HEK293T (cell line): ENCODE data around the gene FMOD.

Experiments used
- CTCF ChIA-PET: fragments of 350-600 bp; formaldehyde crosslinking; extraction: SDS; loops from one replicate; lab custom pipeline; 2021; ENCODE audit warnings: antibody characterized with exemption, inconsistent platforms; lab: Yijun Ruan, JAX
- POLR2A ChIA-PET: fragments of 350-600 bp; formaldehyde crosslinking; extraction: SDS; loops from one replicate; lab custom pipeline; 2020; ENCODE audit warnings: antibody characterized with exemption, inconsistent platforms; lab: Yijun Ruan, JAX
- DNase-seq: peaks from one replicate; pipeline ENCODE4 v3.0.0; 2012; ENCODE audit warnings: mixed read lengths; ENCODE audit errors: extremely low spot score
- ARNT ChIP-seq: fragments of 450-650 bp; IDR thresholded peaks from 2 replicates; pipeline ENCODE4 v1.6.1; 2017; ENCODE audit warnings: mild to moderate bottlenecking
- BHLHE40 ChIP-seq: fragments of 450-650 bp; IDR thresholded peaks from 2 replicates; pipeline ENCODE4 v1.6.1; 2016; ENCODE audit warnings: mild to moderate bottlenecking, moderate library complexity, borderline replicate concordance
- CTBP1 ChIP-seq: fragments of 450-650 bp; IDR thresholded peaks from 2 replicates; pipeline ENCODE4 v1.6.1; 2016; ENCODE audit warnings: borderline replicate concordance
- ELF4 ChIP-seq: fragments of 450-650 bp; IDR thresholded peaks from 2 replicates; pipeline ENCODE4 v1.6.1; 2017; ENCODE audit warnings: antibody characterized with exemption
- FOXA1 ChIP-seq: fragments of 450-650 bp; IDR thresholded peaks from 2 replicates; pipeline ENCODE4 v1.6.1; 2016; ENCODE audit warnings: mild to moderate bottlenecking
- FOXK2 ChIP-seq: fragments of 450-650 bp; IDR thresholded peaks from 2 replicates; pipeline ENCODE4 v1.6.1; 2016; ENCODE audit warnings: mild to moderate bottlenecking
- FOXM1 ChIP-seq: fragments of 450-650 bp; IDR thresholded peaks from 2 replicates; pipeline ENCODE4 v1.6.1; 2017; ENCODE audit warnings: mild to moderate bottlenecking, borderline replicate concordance
- HDGF ChIP-seq: fragments of 450-650 bp; IDR thresholded peaks from 2 replicates; pipeline ENCODE4 v1.6.1; 2017; ENCODE audit warnings: antibody characterized with exemption, borderline replicate concordance
- L3MBTL2 ChIP-seq: fragments of 450-650 bp; conservative IDR thresholded peaks from 2 replicates; pipeline ENCODE4 v1.6.1; 2016; ENCODE audit warnings: mild to moderate bottlenecking
- LEF1 ChIP-seq: fragments of 450-650 bp; IDR thresholded peaks from 2 replicates; pipeline ENCODE4 v1.6.1; 2017; ENCODE audit warnings: mild to moderate bottlenecking, borderline replicate concordance
- NFRKB ChIP-seq: fragments of 450-650 bp; IDR thresholded peaks from 2 replicates; pipeline ENCODE4 v1.6.1; 2016; ENCODE audit warnings: mild to moderate bottlenecking, moderate library complexity
- SP1 ChIP-seq: fragments of 450-650 bp; IDR thresholded peaks from 2 replicates; pipeline ENCODE4 v1.6.1; 2017
- SUZ12 ChIP-seq: fragments of 450-650 bp; IDR thresholded peaks from 2 replicates; pipeline ENCODE4 v1.6.1; 2016; ENCODE audit warnings: mild to moderate bottlenecking
- TARDBP ChIP-seq: fragments of 450-650 bp; IDR thresholded peaks from 2 replicates; pipeline ENCODE4 v1.6.1; 2016
- ZNF384 ChIP-seq: fragments of 450-650 bp; IDR thresholded peaks from 2 replicates; pipeline ENCODE4 v1.6.1; 2016
- TF ChIP-seq, protein P1 (sequence below): fragments of 450-650 bp; IDR thresholded peaks from 2 replicates; pipeline ENCODE4 v1.6.1; 2016

The FMOD gene

GRCh38 chr1:203381151-203381751 lies 30.3 kb upstream of the FMOD start:
- DNase-seq: no peak
- ChIA-PET POLR2A (no interaction called here), CTCF (no interaction called here)
- TF ChIP-seq FOXK2 (no peak), SUZ12 (no peak), HDGF (no peak), BHLHE40 (no peak), LEF1 (no peak), CTBP1 (no peak), ELF4 (no peak), FOXA1 (no peak), TARDBP (no peak), ZNF384 (no peak), FOXM1 (no peak), SP1 (no peak), ARNT (no peak), NFRKB (no peak)
- TF ChIP-seq, protein P1, sequence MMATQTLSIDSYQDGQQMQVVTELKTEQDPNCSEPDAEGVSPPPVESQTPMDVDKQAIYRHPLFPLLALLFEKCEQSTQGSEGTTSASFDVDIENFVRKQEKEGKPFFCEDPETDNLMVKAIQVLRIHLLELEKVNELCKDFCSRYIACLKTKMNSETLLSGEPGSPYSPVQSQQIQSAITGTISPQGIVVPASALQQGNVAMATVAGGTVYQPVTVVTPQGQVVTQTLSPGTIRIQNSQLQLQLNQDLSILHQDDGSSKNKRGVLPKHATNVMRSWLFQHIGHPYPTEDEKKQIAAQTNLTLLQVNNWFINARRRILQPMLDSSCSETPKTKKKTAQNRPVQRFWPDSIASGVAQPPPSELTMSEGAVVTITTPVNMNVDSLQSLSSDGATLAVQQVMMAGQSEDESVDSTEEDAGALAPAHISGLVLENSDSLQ: no peak

DNA sequence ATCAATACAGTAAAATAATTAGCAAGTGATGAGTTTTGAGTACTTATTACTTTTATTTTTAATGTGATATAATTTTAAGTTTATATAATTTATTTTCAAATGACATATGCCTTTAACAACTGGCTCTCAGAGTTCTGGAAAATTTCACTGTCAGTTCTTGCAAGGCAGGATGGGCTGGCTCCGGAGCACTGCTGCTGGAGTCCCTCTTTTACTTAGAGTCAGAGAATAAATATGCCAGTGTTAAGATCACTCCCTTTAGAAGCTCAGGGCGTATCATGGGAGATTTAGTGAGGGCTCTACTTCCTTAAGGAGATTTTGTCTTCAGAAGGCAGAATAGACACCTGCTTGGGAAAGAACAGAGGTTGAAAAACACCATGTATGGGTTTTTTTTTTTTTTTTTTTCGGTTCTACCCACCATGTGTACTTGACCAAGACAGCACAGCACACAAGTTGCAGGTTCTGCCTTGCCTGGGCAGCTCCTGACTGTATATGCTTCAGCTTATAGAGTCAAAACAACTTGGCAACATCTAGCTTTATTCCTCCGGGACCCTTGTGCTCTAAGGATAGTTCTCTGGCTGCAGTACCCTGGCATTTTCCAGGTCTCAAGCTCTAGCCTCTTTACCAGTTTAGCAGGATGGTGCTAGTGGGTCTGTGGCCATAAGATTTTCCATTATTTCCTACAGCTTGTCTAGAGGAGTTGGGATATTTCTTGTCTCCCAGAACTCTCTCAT lies 29.7 kb upstream of the FMOD start:
- POLR2A ChIA-PET: no interaction called here
- DNase-seq: no peak
- CTCF ChIA-PET: no interaction called here
- no peak for TF ChIP-seq ZNF384
- no peak for TF ChIP-seq FOXK2
- no peak for TF ChIP-seq FOXA1
- TF ChIP-seq ELF4: no peak
- TF ChIP-seq L3MBTL2: no peak
- no peak for TF ChIP-seq FOXM1
- no peak for TF ChIP-seq HDGF
- TF ChIP-seq CTBP1: no peak
- TF ChIP-seq LEF1: no peak
- TF ChIP-seq, protein P1: no peak

- no peak for TF ChIP-seq BHLHE40
- TF ChIP-seq ZNF384: no peak
- TF ChIP-seq ARNT: no peak
- no peak for TF ChIP-seq ELF4
- no peak for TF ChIP-seq SUZ12
- TF ChIP-seq NFRKB: no peak
- TF ChIP-seq L3MBTL2: no peak
- no peak for TF ChIP-seq TARDBP
- TF ChIP-seq, protein P1: no peak
- no peak for TF ChIP-seq FOXK2
- TF ChIP-seq CTBP1: no peak
- TF ChIP-seq HDGF: no peak
- CTCF ChIA-PET: no interaction called here
- POLR2A ChIA-PET: no interaction called here
- no peak for DNase-seq
Observed at GRCh38 chr1:203379825-203380224, 28.9 kb upstream of the FMOD start.

- DNase-seq: no peak
- TF ChIP-seq L3MBTL2 (no peak), LEF1 (no peak), ARNT (no peak), ZNF384 (no peak), BHLHE40 (no peak), SUZ12 (no peak), ELF4 (no peak), CTBP1 (no peak), TARDBP (no peak), FOXM1 (no peak), FOXK2 (no peak), FOXA1 (no peak), SP1 (no peak)
- ChIA-PET CTCF (interaction anchor here (0.7 kb wide), 1 partner anchor 36 kb away, joined by 4 read pairs; no protein-coding TSS in a partner anchor), POLR2A (no interaction called here)
Observed at GRCh38 chr1:203378556-203379245, 27.8 kb upstream of the FMOD start.

DNA sequence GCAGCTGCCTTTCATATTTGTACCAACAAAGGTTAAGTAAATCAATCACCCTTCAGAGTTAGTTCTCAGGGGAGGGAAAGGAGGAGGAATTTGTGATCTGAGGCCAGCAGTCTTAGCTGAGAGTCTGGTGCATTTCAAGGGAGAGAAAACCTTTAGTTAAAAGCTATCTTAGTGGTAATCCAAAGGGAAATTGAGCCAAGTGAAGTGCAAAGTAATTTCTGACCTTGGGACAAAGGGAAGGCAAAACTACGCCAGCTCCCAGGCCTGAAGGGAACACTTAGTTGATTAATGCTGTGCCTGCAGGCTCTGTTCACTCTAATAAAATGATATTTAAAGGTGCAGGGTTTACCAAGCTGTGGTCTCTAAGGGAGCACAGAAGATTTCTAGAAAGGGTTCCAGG lies 23.1 kb upstream of the FMOD start:
- POLR2A ChIA-PET: no interaction called here
- CTCF ChIA-PET: no interaction called here

More for the DNA sequence above, 23.1 kb upstream of the FMOD start:
- no peak for DNase-seq
- no peak for TF ChIP-seq NFRKB
- no peak for TF ChIP-seq ZNF384
- TF ChIP-seq TARDBP: no peak
- TF ChIP-seq SUZ12: no peak
- no peak for TF ChIP-seq FOXM1
- TF ChIP-seq L3MBTL2: no peak
- TF ChIP-seq FOXA1: no peak
- TF ChIP-seq, protein P1: no peak
- no peak for TF ChIP-seq ARNT
- TF ChIP-seq BHLHE40: no peak
- no peak for TF ChIP-seq LEF1
- TF ChIP-seq HDGF: no peak
- TF ChIP-seq CTBP1: no peak
